Measurements from ENCODE around the gene FOXP1.

DNA sequence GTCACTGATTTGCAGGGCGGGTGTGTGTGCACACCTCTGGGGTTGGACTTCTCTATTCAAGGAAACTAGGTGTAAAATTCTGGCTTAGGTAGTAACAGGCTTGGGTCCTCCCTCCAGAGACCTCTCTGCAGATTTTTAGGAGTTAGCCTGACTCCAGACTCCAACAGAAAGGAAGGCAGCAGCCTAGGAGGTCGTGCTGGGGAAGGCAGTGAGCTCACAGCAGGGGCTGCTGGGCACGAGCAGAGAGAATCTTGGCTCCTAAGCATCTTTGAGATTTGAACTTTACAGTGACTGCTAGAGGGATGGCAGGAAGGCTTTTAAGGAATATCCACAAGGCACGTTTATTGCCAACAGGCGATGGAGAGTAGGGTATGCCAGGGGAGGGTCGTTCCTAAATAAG is 612.6 kb downstream of the FOXP1 start:
- TF ChIP-seq, protein P1, sequence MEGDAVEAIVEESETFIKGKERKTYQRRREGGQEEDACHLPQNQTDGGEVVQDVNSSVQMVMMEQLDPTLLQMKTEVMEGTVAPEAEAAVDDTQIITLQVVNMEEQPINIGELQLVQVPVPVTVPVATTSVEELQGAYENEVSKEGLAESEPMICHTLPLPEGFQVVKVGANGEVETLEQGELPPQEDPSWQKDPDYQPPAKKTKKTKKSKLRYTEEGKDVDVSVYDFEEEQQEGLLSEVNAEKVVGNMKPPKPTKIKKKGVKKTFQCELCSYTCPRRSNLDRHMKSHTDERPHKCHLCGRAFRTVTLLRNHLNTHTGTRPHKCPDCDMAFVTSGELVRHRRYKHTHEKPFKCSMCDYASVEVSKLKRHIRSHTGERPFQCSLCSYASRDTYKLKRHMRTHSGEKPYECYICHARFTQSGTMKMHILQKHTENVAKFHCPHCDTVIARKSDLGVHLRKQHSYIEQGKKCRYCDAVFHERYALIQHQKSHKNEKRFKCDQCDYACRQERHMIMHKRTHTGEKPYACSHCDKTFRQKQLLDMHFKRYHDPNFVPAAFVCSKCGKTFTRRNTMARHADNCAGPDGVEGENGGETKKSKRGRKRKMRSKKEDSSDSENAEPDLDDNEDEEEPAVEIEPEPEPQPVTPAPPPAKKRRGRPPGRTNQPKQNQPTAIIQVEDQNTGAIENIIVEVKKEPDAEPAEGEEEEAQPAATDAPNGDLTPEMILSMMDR (IDR thresholded peaks at IDR 0.05): no peak
- no peak for TF ChIP-seq EZH2 (IDR thresholded peaks at IDR 0.05; ENCODE audit: borderline replicate concordance, insufficient read depth, low read depth, low read length, poor library complexity, severe bottlenecking)

All from B cell (primary cell).